ENCODE data around the gene TLR2. TPM values are rescaled to one million over a fixed set of nuclear protein-coding genes. Genes with fewer than 3 reads are reported as not detected.

TLR2 gene
- total and polyA plus RNA-seq, 10 of the 15 experiments (the other 5 are each of a cell fraction or from before 2014, with no cell fraction given): under 0.01 to 0.19 (median 0.06) TPM; not detected in 4

GRCh38 chr4:153713866-153714646 lies 30.0 kb downstream of the TLR2 start:
- H4K20me1 ChIP-seq (ENCODE audit: control insufficient read depth, insufficient read depth): no peaks in the 10 kb centered on the region
- FAIRE-seq: no peak
- no TSS peak for BruUV-seq (replicated peaks)
- H3K4me1 ChIP-seq (ENCODE audit: control insufficient read depth, insufficient read depth, low read length): no peaks in the 10 kb centered on the region
- ATAC-seq: no peak
- TF ChIP-seq, protein P1, sequence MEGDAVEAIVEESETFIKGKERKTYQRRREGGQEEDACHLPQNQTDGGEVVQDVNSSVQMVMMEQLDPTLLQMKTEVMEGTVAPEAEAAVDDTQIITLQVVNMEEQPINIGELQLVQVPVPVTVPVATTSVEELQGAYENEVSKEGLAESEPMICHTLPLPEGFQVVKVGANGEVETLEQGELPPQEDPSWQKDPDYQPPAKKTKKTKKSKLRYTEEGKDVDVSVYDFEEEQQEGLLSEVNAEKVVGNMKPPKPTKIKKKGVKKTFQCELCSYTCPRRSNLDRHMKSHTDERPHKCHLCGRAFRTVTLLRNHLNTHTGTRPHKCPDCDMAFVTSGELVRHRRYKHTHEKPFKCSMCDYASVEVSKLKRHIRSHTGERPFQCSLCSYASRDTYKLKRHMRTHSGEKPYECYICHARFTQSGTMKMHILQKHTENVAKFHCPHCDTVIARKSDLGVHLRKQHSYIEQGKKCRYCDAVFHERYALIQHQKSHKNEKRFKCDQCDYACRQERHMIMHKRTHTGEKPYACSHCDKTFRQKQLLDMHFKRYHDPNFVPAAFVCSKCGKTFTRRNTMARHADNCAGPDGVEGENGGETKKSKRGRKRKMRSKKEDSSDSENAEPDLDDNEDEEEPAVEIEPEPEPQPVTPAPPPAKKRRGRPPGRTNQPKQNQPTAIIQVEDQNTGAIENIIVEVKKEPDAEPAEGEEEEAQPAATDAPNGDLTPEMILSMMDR (IDR thresholded peaks at IDR 0.05 in 2 of 3, conservative IDR thresholded peaks at IDR 0.05 in 1 of 3; ENCODE audit: control insufficient read depth in 2 of 3, extremely low read depth in 1 of 3, insufficient read depth in 1 of 3, low read depth in 3 of 3, low read length in 3 of 3): no peak
- TF ChIP-seq RAD51 (IDR thresholded peaks at IDR 0.05) (no peak), TCF7 (IDR thresholded peaks at IDR 0.05; ENCODE audit: borderline replicate concordance) (no peak), NFYB (IDR thresholded peaks at IDR 0.05; ENCODE audit: insufficient read depth, low read depth, low read length) (no peak), IKZF1 (conservative IDR thresholded peaks at IDR 0.05) (no peak), KDM1A (IDR thresholded peaks at IDR 0.05; ENCODE audit: borderline replicate concordance) (no peak)
- no peaks in the 10 kb centered on the region for H3K9me3 ChIP-seq (replicated peaks; ENCODE audit: control insufficient read depth, insufficient read depth, low read length)
- intact Hi-C loops (cut with micrococcal nuclease; ENCODE audit: unreplicated experiment): no loop called here
- POLR2A ChIA-PET: no interaction called here
- SMC1A ChIA-PET (ENCODE audit: uncharacterized antibody, unreplicated experiment): no interaction called here
- no peak overlapping the region for H3K27ac ChIP-seq (ENCODE audit: control insufficient read depth, insufficient read depth)
- in situ Hi-C loops (cut with MboI): no loop called here
- no peaks in the 10 kb centered on the region for H3K79me2 ChIP-seq (ENCODE audit: control insufficient read depth, insufficient read depth, low read length)
- CTCF ChIA-PET: no interaction called here
- H3K27me3 ChIP-seq (replicated peaks in 1 of 2; ENCODE audit: control insufficient read depth in 2 of 2, insufficient read depth in 2 of 2, low read length in 1 of 2): peaks cover 0 to 3% of the 10 kb centered on the region in 2 experiments; a peak in 2 of 4 replicates
- no peak for DNase-seq (ENCODE audit: low read depth, low spot score)
- RAD21 ChIA-PET (ENCODE audit: unreplicated experiment): no interaction called here
- no peak overlapping the region for H3K9ac ChIP-seq (ENCODE audit: control insufficient read depth, insufficient read depth, low read length)
- no peak overlapping the region for H2AFZ ChIP-seq (ENCODE audit: control insufficient read depth, low read depth, low read length)
- 41% methylated on average over 2 of the region's 2 CpGs for WGBS (ENCODE audit: insufficient coverage, insufficient replicate concordance, low lambda C conversion rate, missing lambda C conversion rate)
- no peak overlapping the region for H3K4me2 ChIP-seq (ENCODE audit: control insufficient read depth, insufficient read depth)
- H3K4me3 ChIP-seq: no peak overlapping the region
- H3K36me3 ChIP-seq (ENCODE audit: control insufficient read depth in 2 of 2, insufficient read depth in 2 of 2, low read length in 1 of 2): no peaks in the 10 kb centered on the region

Measured in GM12878 (cell line).